Inferior parietal cortex (tissue), 1 donor: ENCODE measurements around the gene MARK4.
"Not testable (repeated sequence)": the region's sequence is repeated elsewhere in the genome, so short reads cannot be mapped to it uniquely, and the experiment has no call there.

Experiments
- DNase-seq: peaks from one replicate; pipeline ENCODE4 v3.0.0-alpha.2; 2016; ENCODE audit errors: extremely low spot score

The MARK4 gene

GRCh38 chr19:45250832-45251451 lies at the start of gene MARK4:
Gene MARK4 (plus strand): TSS chr19:45251271. CDS start chr19:45251589, 318 bp downstream.
- peak; percentile 22 for DNase-seq

- DNase-seq, result no peak
Measured at GRCh38 chr19:45202637-45203036, 48.4 kb upstream of the MARK4 start.

GRCh38 chr19:45205810-45206209 lies 45.3 kb upstream of the MARK4 start:
- no peak for DNase-seq

- DNase-seq, result no peak
Measured at GRCh38 chr19:45206328-45206727, 44.7 kb upstream of the MARK4 start.

- no peak for DNase-seq
Measured at GRCh38 chr19:45211751-45212381, 39.2 kb upstream of the MARK4 start.

GRCh38 chr19:45213031-45213430 lies 38.0 kb upstream of the MARK4 start:
- DNase-seq, result no peak

GRCh38 chr19:45215391-45216191 lies 35.5 kb upstream of the MARK4 start:
- DNase-seq, result no peak

- no peak for DNase-seq
Measured at GRCh38 chr19:45216667-45217066, 34.4 kb upstream of the MARK4 start.

GRCh38 chr19:45217193-45217956 lies 33.7 kb upstream of the MARK4 start:
- no peak for DNase-seq

GRCh38 chr19:45217957-45218334 lies 33.1 kb upstream of the MARK4 start:
- DNase-seq, result no peak

- DNase-seq, result no peak
Measured at GRCh38 chr19:45218426-45218825, 32.6 kb upstream of the MARK4 start.

GRCh38 chr19:45218911-45219743 lies 31.9 kb upstream of the MARK4 start:
- DNase-seq, result no peak

- DNase-seq, result no peak
Measured at GRCh38 chr19:45222724-45223123, 28.3 kb upstream of the MARK4 start.

- DNase-seq, result no peak
Measured at GRCh38 chr19:45223879-45224278, 27.2 kb upstream of the MARK4 start.

GRCh38 chr19:45224645-45225044 lies 26.4 kb upstream of the MARK4 start:
- DNase-seq, result no peak

GRCh38 chr19:45229056-45229455 lies 22.0 kb upstream of the MARK4 start:
- not testable (repeated sequence) for DNase-seq

- no peak for DNase-seq
Measured at GRCh38 chr19:45231891-45232290, 19.2 kb upstream of the MARK4 start.

- no peak for DNase-seq
Measured at GRCh38 chr19:45234089-45234869, 16.8 kb upstream of the MARK4 start.

- DNase-seq, result no peak
Measured at GRCh38 chr19:45235485-45235884, 15.6 kb upstream of the MARK4 start.

- no peak for DNase-seq
Measured at GRCh38 chr19:45238556-45238955, 12.5 kb upstream of the MARK4 start.
